ENCODE results near the gene RNF227.

Gene RNF227

GRCh38 chr17:7875804-7876370 is 40.2 kb downstream of the RNF227 start:
- WGBS (ENCODE audit: extremely low coverage, insufficient coverage, insufficient read length) = no CpG with 5 or more reads among the region's 2 CpGs
- Histone ChIP-seq H3K27me3 (ENCODE audit: insufficient read depth, low read length) (no peaks in the 10 kb centered on the region), H3K27ac (ENCODE audit: low read depth, low read length) (no peak overlapping the region), H4K8ac (ENCODE audit: low read depth, low read length) (no peak overlapping the region), H3K18ac (ENCODE audit: low read length) (no peak overlapping the region), H2AFZ (ENCODE audit: insufficient read depth, low read length, poor library complexity) (no peak overlapping the region), H2AK5ac (ENCODE audit: low read length) (no peak overlapping the region), H2BK120ac (ENCODE audit: insufficient read depth, low read length, poor library complexity) (no peak overlapping the region), H3K9ac (ENCODE audit: low read length) (no peak overlapping the region), H3K79me1 (ENCODE audit: low read length) (no peaks in the 10 kb centered on the region), H3K4me3 (ENCODE audit: low read depth, low read length) (no peak overlapping the region), H3K23ac (ENCODE audit: low read length) (no peak overlapping the region), H3K9me3 (ENCODE audit: insufficient read depth, low read depth, low read length) (no peaks in the 10 kb centered on the region), H3K14ac (ENCODE audit: low read length) (no peak overlapping the region), H2BK12ac (ENCODE audit: low read length) (no peak overlapping the region), H3K36me3 (ENCODE audit: control insufficient read depth in 1 of 2, insufficient read depth in 2 of 2, low read length in 2 of 2) (peaks cover 10 to 14% of the 10 kb centered on the region in 2 experiments), H4K91ac (ENCODE audit: low read depth, low read length) (no peak overlapping the region), H3K4ac (ENCODE audit: low read depth, low read length) (no peak overlapping the region), H3K4me1 (ENCODE audit: control insufficient read depth in 1 of 2, insufficient read depth in 2 of 2, low read length in 2 of 2) (no peaks in the 10 kb centered on the region), H2BK5ac (ENCODE audit: low read depth, low read length, poor library complexity) (no peak overlapping the region), H3K79me2 (ENCODE audit: control insufficient read depth, insufficient read depth, low read length, poor library complexity) (no peaks in the 10 kb centered on the region), H3K4me2 (ENCODE audit: low read length) (no peak overlapping the region), H4K12ac (ENCODE audit: low read depth, low read length) (no peak overlapping the region)
- no peak for DNase-seq

- WGBS (ENCODE audit: extremely low coverage, insufficient coverage, insufficient read length) = no CpG with 5 or more reads among the region's 4 CpGs
These were observed 43.0 kb downstream of the RNF227 start for GRCh38 chr17:7873051-7873450.

GRCh38 chr17:7867881-7868329 is 48.2 kb downstream of the RNF227 start:
- H3K23ac ChIP-seq (ENCODE audit: low read length) = no peak overlapping the region
- H3K4me2 ChIP-seq (ENCODE audit: low read length) = no peak overlapping the region
- H4K91ac ChIP-seq (ENCODE audit: low read depth, low read length) = no peak overlapping the region
- no peak overlapping the region for H2AK5ac ChIP-seq (ENCODE audit: low read length)
- no peaks in the 10 kb centered on the region for H3K79me2 ChIP-seq (ENCODE audit: control insufficient read depth, insufficient read depth, low read length, poor library complexity)
- no CpG with 5 or more reads among the region's 5 CpGs for WGBS (ENCODE audit: extremely low coverage, insufficient coverage, insufficient read length)
- no peak overlapping the region for H4K12ac ChIP-seq (ENCODE audit: low read depth, low read length)
- no peak overlapping the region for H4K8ac ChIP-seq (ENCODE audit: low read depth, low read length)
- no peaks in the 10 kb centered on the region for H3K27me3 ChIP-seq (ENCODE audit: insufficient read depth, low read length)
- H3K18ac ChIP-seq (ENCODE audit: low read length) = no peak overlapping the region
- no peak overlapping the region for H3K14ac ChIP-seq (ENCODE audit: low read length)
- no peak overlapping the region for H3K9ac ChIP-seq (ENCODE audit: low read length)
- DNase-seq = no peak
- H2AFZ ChIP-seq (ENCODE audit: insufficient read depth, low read length, poor library complexity) = no peak overlapping the region
- no peak overlapping the region for H3K4me3 ChIP-seq (ENCODE audit: low read depth, low read length)
- no peaks in the 10 kb centered on the region for H3K79me1 ChIP-seq (ENCODE audit: low read length)
- H2BK12ac ChIP-seq (ENCODE audit: low read length) = no peak overlapping the region
- no peak overlapping the region for H2BK5ac ChIP-seq (ENCODE audit: low read depth, low read length, poor library complexity)
- H3K9me3 ChIP-seq (ENCODE audit: insufficient read depth, low read depth, low read length) = no peaks in the 10 kb centered on the region
- peaks cover 11 to 13% of the 10 kb centered on the region in 2 experiments for H3K36me3 ChIP-seq (ENCODE audit: control insufficient read depth in 1 of 2, insufficient read depth in 2 of 2, low read length in 2 of 2)
- H2BK120ac ChIP-seq (ENCODE audit: insufficient read depth, low read length, poor library complexity) = no peak overlapping the region
- H3K4ac ChIP-seq (ENCODE audit: low read depth, low read length) = no peak overlapping the region
- no peak overlapping the region for H3K27ac ChIP-seq (ENCODE audit: low read depth, low read length)
- no peaks in the 10 kb centered on the region for H3K4me1 ChIP-seq (ENCODE audit: control insufficient read depth in 1 of 2, insufficient read depth in 2 of 2, low read length in 2 of 2)

More at GRCh38 chr17:7873051-7873450, 43.0 kb downstream of the RNF227 start:
- H4K8ac ChIP-seq (ENCODE audit: low read depth, low read length) = no peak overlapping the region
- H3K79me1 ChIP-seq (ENCODE audit: low read length) = no peaks in the 10 kb centered on the region
- no peak overlapping the region for H3K23ac ChIP-seq (ENCODE audit: low read length)
- no peak overlapping the region for H2BK5ac ChIP-seq (ENCODE audit: low read depth, low read length, poor library complexity)
- no peak overlapping the region for H4K91ac ChIP-seq (ENCODE audit: low read depth, low read length)
- H3K27me3 ChIP-seq (ENCODE audit: insufficient read depth, low read length) = no peaks in the 10 kb centered on the region
- no peak overlapping the region for H4K12ac ChIP-seq (ENCODE audit: low read depth, low read length)
- H3K36me3 ChIP-seq (ENCODE audit: control insufficient read depth in 1 of 2, insufficient read depth in 2 of 2, low read length in 2 of 2) = peaks cover 5 to 7% of the 10 kb centered on the region in 2 experiments
- H3K4me2 ChIP-seq (ENCODE audit: low read length) = no peak overlapping the region
- H2BK120ac ChIP-seq (ENCODE audit: insufficient read depth, low read length, poor library complexity) = no peak overlapping the region
- H3K9me3 ChIP-seq (ENCODE audit: insufficient read depth, low read depth, low read length) = no peaks in the 10 kb centered on the region
- DNase-seq = no peak
- no peak overlapping the region for H3K18ac ChIP-seq (ENCODE audit: low read length)
- no peak overlapping the region for H2AK5ac ChIP-seq (ENCODE audit: low read length)
- H2BK12ac ChIP-seq (ENCODE audit: low read length) = no peak overlapping the region
- no peak overlapping the region for H3K27ac ChIP-seq (ENCODE audit: low read depth, low read length)
- no peak overlapping the region for H3K4ac ChIP-seq (ENCODE audit: low read depth, low read length)
- H3K4me1 ChIP-seq (ENCODE audit: control insufficient read depth in 1 of 2, insufficient read depth in 2 of 2, low read length in 2 of 2) = no peaks in the 10 kb centered on the region
- no peak overlapping the region for H3K9ac ChIP-seq (ENCODE audit: low read length)
- no peak overlapping the region for H3K4me3 ChIP-seq (ENCODE audit: low read depth, low read length)
- no peaks in the 10 kb centered on the region for H3K79me2 ChIP-seq (ENCODE audit: control insufficient read depth, insufficient read depth, low read length, poor library complexity)
- no peak overlapping the region for H2AFZ ChIP-seq (ENCODE audit: insufficient read depth, low read length, poor library complexity)
- no peak overlapping the region for H3K14ac ChIP-seq (ENCODE audit: low read length)

- no peaks in the 10 kb centered on the region for H3K9me3 ChIP-seq (ENCODE audit: insufficient read depth, low read depth, low read length)
- no peak overlapping the region for H3K9ac ChIP-seq (ENCODE audit: low read length)
- H3K27me3 ChIP-seq (ENCODE audit: insufficient read depth, low read length) = no peaks in the 10 kb centered on the region
- no peak overlapping the region for H4K12ac ChIP-seq (ENCODE audit: low read depth, low read length)
- no peak overlapping the region for H2BK12ac ChIP-seq (ENCODE audit: low read length)
- no peak overlapping the region for H2AFZ ChIP-seq (ENCODE audit: insufficient read depth, low read length, poor library complexity)
- no peak overlapping the region for H3K4me3 ChIP-seq (ENCODE audit: low read depth, low read length)
- H3K36me3 ChIP-seq (ENCODE audit: control insufficient read depth in 1 of 2, insufficient read depth in 2 of 2, low read length in 2 of 2) = peaks cover 6 to 11% of the 10 kb centered on the region in 2 experiments
- H3K79me2 ChIP-seq (ENCODE audit: control insufficient read depth, insufficient read depth, low read length, poor library complexity) = no peaks in the 10 kb centered on the region
- H3K27ac ChIP-seq (ENCODE audit: low read depth, low read length) = no peak overlapping the region
- H2BK5ac ChIP-seq (ENCODE audit: low read depth, low read length, poor library complexity) = no peak overlapping the region
- no peak overlapping the region for H4K91ac ChIP-seq (ENCODE audit: low read depth, low read length)
- no peak overlapping the region for H2AK5ac ChIP-seq (ENCODE audit: low read length)
- no peak for DNase-seq
- no peaks in the 10 kb centered on the region for H3K4me1 ChIP-seq (ENCODE audit: control insufficient read depth in 1 of 2, insufficient read depth in 2 of 2, low read length in 2 of 2)
- no CpG with 5 or more reads among the region's 5 CpGs for WGBS (ENCODE audit: extremely low coverage, insufficient coverage, insufficient read length)
- no peak overlapping the region for H3K23ac ChIP-seq (ENCODE audit: low read length)
- no peak overlapping the region for H4K8ac ChIP-seq (ENCODE audit: low read depth, low read length)
- H3K4me2 ChIP-seq (ENCODE audit: low read length) = no peak overlapping the region
- H3K79me1 ChIP-seq (ENCODE audit: low read length) = no peaks in the 10 kb centered on the region
- H3K14ac ChIP-seq (ENCODE audit: low read length) = no peak overlapping the region
- H3K4ac ChIP-seq (ENCODE audit: low read depth, low read length) = no peak overlapping the region
- H2BK120ac ChIP-seq (ENCODE audit: insufficient read depth, low read length, poor library complexity) = no peak overlapping the region
- no peak overlapping the region for H3K18ac ChIP-seq (ENCODE audit: low read length)
These were observed 51.0 kb downstream of the RNF227 start for GRCh38 chr17:7864995-7865650.
